ENCODE data around the gene POR. TPM values are rescaled to one million over a fixed set of nuclear protein-coding genes. Genes with fewer than 3 reads are reported as not detected.
A peak's percentile ranks its signal among the peaks of the same experiment; 100 is the strongest.
"Not testable (repeated sequence)": the region's sequence is repeated elsewhere in the genome, so short reads cannot be mapped to it uniquely, and the experiment has no call there.

The POR gene
- 118 and 121 TPM in 2 replicates for total RNA-seq (2014; rRNA removed; shearing (Covaris generic))

DNA sequence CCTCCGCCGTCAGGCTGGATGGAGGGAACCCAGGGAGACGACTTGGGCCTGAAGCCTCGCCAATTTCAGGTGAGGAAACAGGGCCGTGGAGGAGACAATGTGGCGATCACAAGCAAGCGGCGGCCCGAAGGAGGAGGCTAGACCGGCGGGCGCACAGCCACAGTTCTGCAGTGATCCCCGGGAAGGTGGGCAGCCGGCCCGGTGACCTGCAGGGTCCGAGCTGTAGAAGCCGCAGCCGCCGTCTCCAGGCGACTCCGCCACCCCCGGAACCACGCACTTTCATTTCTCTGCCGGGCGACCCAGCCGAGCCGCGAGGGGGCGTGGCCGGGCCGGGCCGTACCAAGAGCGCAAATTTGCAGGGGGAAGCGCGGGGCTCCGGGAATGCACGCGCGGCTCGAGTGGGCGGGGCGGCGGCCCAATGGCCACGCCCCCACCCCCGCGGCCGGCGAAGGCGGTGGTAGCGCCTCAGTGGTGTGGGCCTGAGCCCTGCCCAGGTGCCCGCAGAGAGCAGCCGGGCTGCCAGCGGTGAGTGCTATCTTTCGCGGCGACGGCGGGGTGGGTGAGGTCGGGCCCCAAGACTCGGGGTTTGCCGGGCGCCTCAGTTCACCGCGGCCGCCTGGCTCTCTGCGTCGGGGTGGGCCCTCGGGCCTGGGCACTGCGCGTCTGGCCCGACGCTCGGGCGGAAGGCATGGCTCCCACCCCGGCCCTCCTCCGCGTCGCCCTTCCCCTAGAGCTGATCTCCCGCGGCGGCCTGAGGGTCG is at the start of gene POR:
TSS of gene POR (plus strand) at position 501 of the 761 bp plus-strand sequence. CDS start 38,847 bp downstream, outside the sequence.
- DNase-seq (ENCODE audit: low spot score), result peak; percentile 88

DNA sequence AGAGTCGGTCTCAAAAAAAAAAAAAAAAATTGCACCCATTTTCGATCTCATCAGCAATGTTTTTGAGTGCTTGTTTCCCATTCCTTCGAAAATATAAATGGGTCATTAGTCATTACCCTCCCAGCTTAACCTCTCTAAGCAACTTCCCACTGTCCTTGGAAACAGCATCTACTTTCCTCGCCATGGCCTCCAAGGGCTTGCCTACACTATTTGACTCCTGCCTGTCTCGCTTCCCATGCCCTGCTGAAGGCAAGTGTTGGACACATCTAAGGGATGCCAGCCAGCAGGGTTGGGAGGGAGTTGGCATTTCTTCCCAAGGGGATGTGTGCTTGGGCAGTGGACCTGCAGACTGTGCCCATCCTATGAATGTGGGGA is 48.9 kb upstream of the POR start:
- DNase-seq (ENCODE audit: low spot score), result no peak

DNA sequence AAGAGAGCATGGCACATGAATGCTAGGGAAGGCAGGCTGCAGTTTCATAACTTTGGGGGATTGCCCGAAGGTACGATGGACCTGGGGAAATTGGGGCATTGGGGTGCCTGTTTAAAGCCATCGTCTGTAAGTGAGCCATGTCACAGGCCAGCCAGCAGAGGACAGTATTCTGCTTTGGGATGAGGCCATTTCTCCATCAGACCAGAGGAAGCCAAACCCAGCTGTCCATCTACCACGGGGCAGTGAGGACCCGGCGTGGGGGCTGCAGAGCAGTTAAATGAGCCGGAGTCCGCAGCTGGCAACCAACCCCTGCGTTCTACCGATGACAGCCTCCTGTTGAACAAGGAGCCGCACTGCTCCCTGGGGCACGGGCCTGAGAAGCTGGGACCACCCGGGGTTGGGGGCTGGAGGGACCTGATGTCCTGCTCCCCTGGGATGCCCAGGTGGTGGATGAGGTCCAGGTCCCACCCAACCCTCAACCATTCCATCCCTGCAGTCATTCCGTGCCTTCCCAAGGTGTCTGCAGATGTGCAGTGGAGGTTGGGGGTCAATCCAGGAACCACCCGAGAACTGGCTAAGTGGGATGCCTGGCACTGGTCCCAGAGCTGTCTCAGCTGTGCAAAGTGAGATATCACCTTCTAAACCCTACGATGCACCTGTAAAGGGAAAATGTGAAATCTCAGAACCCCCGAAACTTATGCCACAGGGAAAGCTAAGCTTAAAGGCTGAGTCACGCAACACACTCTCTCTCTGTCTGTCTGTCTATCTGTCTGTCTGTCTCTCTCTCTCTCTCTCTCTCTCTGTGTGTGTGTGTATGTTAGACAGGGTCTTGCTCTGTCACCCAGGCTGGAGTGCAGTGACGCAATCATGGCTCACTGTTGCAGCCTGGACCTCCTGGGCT is 48.2 kb upstream of the POR start:
- peak; percentile 80 for DNase-seq (ENCODE audit: low spot score)

DNA sequence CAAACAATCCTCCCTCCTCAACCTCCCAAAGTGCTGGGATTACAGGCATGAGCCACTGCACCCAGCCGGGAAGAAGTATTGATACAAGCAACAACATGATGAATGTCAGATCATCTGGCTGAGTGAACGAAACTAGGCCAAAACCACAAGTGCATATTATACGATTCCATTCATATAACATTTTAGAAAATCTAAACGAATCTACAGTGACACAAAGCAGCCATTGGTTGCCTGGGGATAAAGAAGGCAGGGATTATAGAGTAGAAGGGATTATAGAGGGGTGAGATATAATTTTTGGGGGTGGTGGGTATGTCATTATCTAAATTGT is 47.6 kb upstream of the POR start:
- DNase-seq (ENCODE audit: low spot score), result no peak

DNA sequence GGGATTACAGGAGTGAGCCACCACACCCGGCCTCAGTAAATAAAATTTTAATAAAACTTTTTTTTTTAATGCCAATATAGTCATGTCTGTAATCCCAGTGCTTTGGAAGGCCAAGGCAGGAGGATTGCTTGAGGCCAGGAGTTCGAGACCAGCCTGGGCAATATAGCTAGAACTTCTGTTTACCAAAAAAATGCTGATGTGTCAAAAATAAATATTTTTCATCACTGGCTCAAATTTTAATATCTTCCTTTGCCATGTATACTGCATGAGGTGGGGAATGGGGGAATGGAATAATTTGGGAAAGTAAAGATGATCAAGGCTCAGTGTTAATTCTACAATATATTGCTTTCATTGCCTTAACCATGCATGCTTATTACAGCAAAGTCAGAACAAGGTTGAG is 46.8 kb upstream of the POR start:
- no peak for DNase-seq (ENCODE audit: low spot score)

DNA sequence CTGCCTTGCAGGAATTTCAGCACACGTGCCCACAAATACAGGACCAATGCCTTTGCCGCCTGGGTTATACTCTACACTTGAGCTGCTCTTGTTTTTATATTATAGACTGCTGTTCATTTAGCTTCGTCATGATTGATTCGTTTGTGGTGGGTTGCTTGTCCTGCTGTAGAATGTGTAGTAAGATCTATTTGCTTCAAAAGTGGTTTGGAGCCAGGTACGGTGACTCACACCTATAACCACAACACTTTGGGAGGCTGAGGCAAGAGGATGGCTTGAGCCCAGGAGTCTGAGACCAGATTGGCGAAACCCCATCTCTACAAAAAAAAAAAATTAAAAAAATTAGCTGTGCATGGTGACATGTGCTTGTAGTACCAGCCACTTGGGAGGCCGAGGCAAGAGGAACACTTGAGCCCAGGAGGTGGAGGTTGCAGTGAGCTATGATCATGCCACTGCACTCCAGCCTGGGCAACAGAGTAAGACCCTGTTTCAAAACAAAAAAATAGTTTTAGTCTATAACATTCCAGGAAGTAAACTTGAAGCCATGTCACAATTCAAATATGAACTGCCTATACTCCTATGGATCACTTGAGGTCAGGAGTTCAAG is 45.1 kb upstream of the POR start:
- DNase-seq (ENCODE audit: low spot score), result no peak

DNA sequence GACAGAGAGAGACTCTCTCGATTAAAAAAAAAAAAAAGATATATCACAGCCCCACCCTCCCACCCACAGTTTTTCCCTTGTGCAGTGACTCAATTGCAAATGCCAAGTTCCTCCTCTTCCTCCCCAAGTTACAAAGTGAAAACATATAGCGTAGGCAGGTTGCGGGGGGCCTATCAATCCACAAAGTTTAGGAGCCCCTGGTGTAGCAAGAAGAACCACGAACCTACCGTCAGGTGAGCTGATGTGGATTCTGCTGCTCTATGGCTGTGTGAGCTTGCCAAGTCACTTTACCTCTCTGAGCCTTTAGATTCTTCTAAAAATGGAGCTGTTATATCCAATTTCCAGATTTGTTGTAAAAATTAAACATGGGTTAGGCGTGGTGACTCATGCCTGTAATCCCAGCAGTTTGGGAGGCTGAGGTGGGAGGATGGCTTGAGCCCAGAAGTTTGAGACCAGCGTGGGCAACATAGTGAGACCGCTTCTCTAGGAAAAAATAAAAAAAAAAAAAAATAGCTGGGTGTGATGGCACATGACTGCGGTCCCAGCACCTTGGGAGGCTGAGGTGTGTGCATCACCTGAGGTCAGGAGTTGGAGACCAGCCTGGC is 44.3 kb upstream of the POR start:
- no peak for DNase-seq (ENCODE audit: low spot score)

DNA sequence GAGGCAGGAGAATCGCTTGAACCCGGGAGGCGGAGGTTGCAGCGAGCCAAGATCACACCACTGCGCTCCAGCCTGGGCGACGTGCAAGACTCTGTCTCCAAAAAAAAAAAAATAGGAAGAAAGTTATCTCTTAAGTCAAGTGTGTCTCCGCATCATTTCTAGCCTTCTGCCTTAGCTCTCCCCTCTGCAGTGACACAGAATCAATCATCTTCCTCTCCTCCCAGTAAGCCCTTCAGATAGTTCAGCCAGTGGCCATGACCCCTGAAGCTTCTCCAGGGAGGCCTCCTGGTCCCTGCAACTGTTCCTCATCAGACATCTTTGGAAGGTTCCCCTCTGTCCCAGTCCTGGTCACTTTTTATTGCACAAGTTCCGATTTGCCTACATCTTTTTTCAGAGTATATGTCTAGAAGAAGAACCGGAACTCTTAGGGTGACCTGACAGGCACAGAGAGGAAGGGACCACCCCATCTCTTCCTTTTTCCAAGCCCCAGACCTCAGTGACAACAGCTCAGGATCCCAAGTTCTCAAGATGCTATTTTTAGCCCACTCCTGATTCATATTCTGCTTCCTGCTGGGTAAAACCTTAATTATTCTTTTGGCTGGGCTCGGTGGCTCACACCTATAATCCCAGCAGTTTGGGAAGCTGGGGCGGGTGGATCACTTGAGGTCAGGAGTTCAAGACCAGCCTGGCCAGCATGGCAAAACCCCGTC is 42.7 kb upstream of the POR start:
- DNase-seq (ENCODE audit: low spot score), result no peak

DNA sequence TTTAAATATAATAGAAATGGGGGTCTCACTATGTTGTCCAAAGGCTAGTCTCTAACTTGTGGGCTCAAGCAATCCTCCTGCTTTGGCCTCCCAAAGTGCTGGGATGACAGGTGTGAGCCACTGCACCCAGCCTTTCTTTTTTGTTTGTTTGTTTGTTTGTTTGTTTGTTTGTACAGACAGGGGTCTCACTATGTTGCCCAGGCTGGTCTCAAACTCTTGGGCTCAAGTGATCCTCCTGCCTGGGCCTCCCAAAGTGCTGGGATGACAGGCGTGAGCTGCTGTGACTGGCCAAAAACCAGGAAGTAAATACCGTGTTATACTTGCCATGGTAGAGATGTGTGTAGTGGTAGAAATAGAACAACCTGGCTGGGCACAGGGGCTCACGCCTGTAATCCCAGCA is 40.8 kb upstream of the POR start:
- DNase-seq (ENCODE audit: low spot score), result not testable (repeated sequence)

DNA sequence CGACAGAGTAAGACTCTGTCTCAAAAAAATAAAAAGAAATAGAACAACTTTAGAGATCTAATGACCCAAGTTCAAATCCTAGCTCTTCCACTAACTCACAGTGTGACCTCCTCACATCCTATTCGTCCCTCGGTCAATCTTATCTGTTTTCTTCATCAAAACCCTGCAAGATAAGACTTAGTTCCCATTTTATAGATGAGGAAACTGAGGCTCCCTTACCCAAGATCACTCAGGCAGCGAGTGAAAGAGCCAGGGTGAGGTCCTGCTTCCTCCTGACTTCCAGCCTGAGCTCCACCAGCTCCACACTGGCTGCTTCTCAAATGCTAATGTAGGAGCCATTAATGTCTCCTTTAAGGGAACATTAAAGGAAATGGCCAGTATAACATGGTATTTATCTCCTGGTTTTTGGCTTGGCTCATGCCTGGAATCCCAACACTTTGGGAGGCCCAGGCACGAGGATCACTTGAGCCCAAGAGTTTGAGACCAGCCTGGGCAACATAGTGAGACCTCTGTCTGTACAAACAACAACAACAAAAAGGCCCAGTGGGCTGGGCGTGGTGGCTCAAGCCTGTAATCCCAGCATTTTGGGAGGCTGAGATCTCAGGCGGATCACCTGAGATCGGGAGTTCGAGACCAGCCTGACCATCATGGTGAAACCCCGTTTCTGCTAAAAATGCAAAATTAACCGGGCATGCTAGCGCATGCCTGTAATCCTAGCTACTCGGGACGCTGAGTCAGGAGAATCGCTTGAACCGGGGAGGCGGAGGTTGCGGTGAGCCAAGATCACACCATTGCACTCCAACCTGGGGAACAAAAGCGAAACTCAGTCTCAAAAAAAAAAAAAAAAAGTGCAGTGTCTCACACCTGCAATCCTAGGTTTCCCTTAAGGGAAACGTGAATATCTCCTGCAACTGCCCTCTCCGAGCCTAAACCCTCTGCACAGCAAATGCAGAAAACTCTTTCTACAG is 39.6 kb upstream of the POR start:
- no peak for DNase-seq (ENCODE audit: low spot score)

DNA sequence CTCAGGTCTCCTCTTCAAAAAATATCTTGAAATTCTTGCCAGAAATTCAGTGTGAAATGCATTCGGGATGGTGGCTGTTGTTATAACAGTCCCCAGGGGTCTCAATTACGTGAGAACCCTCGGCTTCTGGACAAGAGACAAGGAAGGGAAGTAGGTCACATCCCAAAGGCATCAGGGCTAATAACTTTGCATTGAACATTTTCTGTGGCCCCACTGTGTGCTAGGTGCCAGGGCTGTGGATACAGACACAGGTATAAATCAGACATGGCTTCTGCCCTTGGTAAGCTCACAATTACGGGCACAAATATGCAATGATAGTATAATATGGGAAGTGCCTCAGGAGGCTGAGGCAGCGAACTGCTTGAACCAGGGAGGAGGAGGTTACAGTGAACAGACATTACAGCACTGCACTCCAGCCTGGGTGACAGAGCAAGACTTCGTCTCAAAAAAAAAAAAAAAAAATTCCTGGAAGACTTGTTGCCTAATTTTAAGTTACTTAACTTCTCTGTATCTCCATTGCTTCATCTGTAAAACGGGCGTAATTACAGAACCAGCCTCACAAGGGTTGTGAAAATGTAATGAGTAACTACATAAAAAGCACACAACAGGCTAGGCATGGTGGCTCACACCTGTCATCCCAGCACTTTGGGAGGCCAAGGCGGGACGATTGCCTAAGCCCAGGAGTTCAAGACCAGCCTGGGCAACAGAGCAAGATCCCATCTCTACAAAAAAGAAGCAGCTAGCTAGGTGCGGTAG is 38.7 kb upstream of the POR start:
- DNase-seq (ENCODE audit: low spot score), result no peak

DNA sequence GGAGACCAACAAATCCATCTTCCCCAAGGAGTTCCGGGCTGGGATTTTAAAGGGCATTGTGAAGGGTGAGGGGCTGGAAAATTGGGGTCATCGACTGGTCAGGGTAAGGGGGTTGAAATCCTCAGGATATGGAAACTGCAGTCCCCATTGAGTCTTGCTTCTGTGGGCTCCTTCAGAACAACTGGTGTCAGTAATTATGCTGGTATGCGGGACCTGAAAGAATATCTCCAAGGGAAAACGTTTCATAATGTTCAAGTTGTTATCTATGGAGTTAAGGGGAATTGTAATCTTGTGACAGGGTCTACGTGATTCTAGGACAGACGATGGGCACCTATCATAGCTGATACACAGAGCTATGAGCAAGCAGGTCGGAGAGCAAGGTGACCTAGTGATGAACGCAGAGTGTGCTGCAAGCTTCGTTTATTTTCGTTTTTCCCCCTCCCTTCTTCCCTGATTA is 36.6 kb upstream of the POR start:
- no peak for DNase-seq (ENCODE audit: low spot score)

DNA sequence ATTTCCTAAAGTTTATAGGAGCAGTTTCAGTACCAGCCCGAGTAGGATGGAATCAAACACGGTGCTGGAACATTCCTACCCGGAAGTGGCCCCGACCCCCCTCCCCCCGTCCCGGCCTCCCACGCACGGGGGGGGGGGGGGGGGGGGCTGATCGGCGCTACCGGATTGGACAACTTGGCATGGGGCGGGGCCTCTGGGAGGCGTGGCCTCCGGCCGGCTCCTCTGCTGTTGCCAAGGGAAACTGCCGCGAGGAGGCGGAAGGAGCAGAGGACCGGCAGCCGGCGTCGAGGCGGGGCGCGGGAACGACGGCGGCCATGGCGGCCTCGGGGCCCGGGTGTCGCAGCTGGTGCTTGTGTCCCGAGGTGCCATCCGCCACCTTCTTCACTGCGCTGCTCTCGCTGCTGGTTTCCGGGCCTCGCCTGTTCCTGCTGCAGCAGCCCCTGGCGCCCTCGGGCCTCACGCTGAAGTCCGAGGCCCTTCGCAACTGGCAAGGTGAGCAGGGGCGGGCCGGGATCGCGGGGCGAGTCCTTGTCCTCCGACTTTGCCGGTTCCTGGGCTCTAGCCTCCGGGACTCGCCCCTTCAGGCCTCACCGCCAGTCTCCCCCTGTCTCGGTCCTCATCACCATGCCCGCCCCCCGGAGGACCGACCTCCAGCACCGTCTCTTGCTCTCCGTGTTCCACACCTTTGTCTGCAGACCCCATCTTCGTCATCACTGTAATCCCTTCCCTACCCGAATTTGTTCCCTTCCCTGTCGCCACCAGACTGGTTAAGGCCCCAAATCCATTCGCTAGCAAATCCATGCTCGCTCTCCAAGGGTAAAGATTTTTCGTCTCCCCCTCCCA is 36.0 kb upstream of the POR start, which contains the start of gene RHBDD2:
TSS of gene RHBDD2 (plus strand) at position 266 of the 843 bp plus-strand sequence. CDS start at position 315, 49 bp downstream.
- DNase-seq (ENCODE audit: low spot score), result peak; percentile 91

DNA sequence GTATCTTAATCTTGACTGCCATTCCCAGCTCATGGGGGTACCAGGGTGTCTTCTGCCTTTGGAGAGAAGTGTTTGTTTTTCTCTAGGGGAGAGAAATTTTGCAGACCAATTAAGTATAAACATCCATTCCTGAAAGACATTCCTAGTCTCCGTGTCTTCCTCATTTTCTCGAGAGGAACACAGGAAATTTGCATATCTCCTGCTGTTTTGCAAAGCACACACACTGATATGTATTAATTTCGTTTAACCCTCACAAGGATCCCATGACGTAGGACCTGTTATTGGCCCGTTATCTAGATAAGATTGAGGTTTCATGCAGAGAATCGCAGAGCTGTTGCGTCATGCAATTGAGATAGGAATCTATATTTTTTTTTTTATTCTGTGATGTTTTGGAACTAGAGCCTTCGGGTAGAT is 35.2 kb upstream of the POR start:
- DNase-seq (ENCODE audit: low spot score), result no peak

DNA sequence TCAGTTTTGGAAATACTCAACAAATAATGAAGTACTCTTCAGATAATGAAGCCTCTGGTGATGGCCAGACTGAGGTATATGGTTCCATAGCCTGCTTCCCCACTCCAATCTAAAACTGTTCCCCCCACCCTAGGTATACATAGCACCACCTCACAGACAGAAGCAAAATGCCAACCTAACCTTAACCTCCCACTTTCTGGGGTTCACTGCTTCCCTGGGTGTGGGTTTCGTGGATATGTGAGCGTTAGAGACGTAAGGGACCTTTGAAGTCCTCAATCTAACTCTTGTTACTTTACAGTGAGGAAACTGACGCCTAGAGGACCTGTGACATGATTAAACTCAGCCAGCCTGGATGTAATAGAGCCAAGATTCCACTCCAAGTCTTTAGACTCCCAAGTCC is 34.7 kb upstream of the POR start:
- DNase-seq (ENCODE audit: low spot score), result no peak

DNA sequence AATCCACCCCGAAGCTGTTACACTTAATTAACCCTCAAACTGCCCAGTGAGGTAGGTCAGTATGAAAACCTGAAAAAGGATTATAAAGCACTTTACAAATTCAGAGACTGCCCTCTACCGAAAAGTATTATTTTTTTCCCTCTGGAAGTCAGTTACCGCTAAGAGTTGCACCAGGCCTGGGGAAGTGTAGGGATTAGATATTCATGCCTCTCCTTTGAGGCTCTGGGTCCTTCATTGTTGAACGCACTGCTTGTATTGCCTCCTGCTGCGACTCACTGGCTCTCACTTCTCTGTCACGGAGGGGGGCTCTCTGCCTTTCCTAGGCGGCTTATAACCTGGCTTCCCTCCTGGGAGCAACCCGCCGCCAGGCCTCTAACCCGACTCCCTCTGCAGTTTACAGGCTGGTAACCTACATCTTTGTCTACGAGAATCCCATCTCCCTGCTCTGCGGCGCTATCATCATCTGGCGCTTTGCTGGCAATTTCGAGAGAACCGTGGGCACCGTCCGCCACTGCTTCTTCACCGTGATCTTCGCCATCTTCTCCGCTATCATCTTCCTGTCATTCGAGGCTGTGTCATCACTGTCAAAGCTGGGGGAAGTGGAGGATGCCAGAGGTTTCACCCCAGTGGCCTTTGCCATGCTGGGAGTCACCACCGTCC is 33.4 kb upstream of the POR start:
- DNase-seq (ENCODE audit: low spot score), result no peak

DNA sequence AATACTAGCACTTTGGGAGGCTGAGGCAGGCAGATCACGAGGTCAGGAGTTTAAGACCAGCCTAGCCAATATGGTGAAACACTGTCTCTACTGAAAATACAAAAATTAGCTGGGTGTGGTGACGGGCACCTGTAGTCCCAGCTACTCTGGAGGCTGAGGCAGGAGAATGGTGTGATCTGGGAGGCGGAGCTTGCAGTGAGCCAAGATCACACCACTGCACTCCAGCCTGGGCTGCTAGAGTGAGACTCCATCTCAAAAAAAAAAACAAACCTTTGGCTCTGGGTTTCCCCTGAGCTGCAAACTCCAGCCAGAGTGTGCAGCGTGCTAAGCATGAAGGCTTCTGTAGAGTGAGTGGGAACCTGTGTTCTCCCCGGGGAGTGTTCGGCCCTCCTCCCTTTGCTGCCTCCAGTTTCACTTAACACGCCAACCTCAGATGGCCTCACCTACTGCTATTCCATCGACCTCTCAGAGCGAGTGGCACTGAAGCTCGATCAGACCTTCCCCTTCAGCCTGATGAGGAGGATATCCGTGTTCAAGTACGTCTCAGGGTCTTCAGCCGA is 31.6 kb upstream of the POR start:
- DNase-seq (ENCODE audit: low spot score), result not testable (repeated sequence)

DNA sequence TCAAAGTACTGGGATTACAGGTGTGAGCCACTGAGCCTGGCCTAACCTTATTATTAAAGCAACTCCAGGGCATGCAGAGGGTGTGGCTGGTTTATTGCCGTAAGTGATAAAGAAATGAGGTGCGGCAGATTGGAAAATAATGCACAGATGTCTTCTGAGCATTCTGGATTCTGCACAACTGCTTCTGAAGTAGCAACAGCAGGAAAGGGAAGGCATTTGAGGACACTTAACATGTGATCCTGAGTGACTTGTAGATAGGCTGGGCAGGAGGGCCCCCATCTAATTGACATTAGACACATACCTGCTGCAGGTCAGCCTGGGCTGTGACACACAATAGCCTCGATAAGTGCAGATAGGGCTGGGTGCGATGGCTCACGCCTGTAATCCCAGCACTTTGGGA is 30.5 kb upstream of the POR start:
- no peak for DNase-seq (ENCODE audit: low spot score)
